Measurements from ENCODE around the gene ZNF275.

ZNF275 gene

DNA sequence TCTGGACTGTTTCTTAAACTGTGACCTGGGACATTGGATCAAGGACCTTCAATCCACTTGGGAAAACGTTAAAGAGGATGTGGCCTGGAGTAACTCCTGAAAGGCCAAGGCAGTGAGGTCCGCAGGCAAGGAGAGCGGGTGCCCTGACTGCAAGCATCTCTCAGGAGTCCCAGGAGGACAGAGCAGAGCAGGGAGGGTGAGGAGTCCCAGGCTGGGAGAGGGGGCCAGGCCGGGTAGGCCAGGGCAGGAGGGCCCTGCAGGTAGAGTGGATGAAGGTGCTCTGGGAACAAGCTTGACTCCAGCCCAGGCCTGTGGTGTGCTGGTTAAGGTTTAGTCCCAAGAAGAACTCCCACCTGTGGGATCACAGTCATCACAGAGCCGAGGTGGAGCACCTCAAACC lies 53.4 kb downstream of the ZNF275 start:
- TF ChIP-seq TAF1 (IDR thresholded peaks at IDR 0.05; ENCODE audit: borderline replicate concordance, insufficient read depth, low read length) (no peak), POLR2AphosphoS5 (IDR thresholded peaks at IDR 0.05; ENCODE audit: low read depth, low read length) (no peak), FOXP2 (optimal IDR thresholded peaks at IDR 0.05; ENCODE audit: borderline replicate concordance, extremely low read depth, extremely low read length, insufficient read depth) (no peak), SIN3A (IDR thresholded peaks at IDR 0.05; ENCODE audit: borderline replicate concordance, insufficient read depth, low read length) (no peak)
- TF ChIP-seq, protein P1, sequence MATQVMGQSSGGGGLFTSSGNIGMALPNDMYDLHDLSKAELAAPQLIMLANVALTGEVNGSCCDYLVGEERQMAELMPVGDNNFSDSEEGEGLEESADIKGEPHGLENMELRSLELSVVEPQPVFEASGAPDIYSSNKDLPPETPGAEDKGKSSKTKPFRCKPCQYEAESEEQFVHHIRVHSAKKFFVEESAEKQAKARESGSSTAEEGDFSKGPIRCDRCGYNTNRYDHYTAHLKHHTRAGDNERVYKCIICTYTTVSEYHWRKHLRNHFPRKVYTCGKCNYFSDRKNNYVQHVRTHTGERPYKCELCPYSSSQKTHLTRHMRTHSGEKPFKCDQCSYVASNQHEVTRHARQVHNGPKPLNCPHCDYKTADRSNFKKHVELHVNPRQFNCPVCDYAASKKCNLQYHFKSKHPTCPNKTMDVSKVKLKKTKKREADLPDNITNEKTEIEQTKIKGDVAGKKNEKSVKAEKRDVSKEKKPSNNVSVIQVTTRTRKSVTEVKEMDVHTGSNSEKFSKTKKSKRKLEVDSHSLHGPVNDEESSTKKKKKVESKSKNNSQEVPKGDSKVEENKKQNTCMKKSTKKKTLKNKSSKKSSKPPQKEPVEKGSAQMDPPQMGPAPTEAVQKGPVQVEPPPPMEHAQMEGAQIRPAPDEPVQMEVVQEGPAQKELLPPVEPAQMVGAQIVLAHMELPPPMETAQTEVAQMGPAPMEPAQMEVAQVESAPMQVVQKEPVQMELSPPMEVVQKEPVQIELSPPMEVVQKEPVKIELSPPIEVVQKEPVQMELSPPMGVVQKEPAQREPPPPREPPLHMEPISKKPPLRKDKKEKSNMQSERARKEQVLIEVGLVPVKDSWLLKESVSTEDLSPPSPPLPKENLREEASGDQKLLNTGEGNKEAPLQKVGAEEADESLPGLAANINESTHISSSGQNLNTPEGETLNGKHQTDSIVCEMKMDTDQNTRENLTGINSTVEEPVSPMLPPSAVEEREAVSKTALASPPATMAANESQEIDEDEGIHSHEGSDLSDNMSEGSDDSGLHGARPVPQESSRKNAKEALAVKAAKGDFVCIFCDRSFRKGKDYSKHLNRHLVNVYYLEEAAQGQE (IDR thresholded peaks at IDR 0.05; ENCODE audit: insufficient read depth in 1 of 2, low read depth in 2 of 2, low read length in 2 of 2): no peak

DNA sequence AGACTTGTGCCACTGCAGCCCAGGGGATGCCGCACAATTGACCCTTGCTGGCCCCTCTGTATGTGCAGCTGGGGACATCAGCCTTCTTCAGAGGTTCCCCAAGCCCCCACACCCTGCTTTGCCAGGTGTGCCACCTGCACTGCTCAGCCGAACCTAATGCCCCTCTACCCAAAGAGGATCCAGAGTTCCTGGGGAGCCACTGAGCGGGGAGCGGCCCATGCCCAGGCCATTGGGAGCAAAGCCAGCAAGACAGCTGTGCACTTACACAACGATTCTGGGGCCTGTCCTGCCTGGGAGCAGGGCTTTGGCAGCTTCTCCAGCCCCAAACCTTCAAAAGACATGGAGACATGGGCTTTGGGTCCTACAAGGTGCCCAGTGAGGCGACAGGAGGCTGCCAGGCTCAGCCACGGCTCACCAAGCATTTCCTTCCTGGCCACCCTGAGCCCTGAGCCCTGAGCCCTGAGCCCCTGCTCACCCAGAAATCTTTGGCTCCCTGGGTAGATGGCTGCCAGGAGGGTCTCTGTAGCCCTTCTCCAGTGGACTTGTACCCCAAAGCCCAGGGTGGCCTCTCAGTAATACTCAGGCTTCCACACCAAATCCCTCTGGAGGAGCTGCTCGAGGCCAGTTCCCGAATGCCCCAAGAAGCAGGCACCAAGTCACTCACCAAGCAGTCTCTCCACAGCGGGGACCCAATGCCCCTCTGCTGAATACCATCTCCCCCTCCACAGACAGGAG lies 54.2 kb downstream of the ZNF275 start:
- no peak for TF ChIP-seq FOXP2 (optimal IDR thresholded peaks at IDR 0.05; ENCODE audit: borderline replicate concordance, extremely low read depth, extremely low read length, insufficient read depth)

DNA sequence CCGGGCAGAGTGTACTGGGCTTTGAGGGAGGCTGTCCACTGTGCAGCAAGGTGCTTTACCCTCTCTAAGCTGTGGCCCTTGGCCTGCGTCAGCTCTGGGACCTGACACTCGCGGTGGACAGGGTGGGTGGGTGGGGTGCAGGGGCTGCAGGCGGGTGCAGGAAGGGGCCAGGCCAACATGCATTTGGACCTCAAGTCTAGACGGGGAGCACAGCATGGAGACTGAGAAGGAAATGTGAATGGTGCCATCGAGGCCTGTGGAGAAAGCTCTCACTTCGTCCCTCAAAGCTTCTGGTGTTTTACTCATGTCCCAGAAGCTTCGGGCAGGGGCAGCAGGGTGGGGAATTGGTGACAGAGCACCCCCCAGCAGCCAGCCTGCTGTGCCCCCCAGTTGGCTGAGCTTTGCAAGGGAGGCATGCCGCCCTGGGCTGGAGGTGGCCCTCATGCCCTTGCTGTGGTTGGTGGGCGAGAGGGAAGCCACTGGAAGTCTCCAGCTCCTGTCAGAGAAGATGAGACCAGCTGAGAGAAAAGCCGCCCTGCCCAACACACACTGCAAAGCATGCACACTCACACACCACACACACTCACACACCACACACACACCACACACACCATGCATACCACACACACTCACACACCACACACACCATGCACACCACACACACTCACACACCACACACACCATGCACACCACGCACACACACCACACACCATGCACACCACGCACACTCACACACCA lies 54.9 kb downstream of the ZNF275 start:
- no peak for TF ChIP-seq SIN3A (IDR thresholded peaks at IDR 0.05; ENCODE audit: borderline replicate concordance, insufficient read depth, low read length)
- TF ChIP-seq, protein P1 (IDR thresholded peaks at IDR 0.05; ENCODE audit: insufficient read depth in 1 of 2, low read depth in 2 of 2, low read length in 2 of 2): no peak
- no peak for TF ChIP-seq TAF1 (IDR thresholded peaks at IDR 0.05; ENCODE audit: borderline replicate concordance, insufficient read depth, low read length)

DNA sequence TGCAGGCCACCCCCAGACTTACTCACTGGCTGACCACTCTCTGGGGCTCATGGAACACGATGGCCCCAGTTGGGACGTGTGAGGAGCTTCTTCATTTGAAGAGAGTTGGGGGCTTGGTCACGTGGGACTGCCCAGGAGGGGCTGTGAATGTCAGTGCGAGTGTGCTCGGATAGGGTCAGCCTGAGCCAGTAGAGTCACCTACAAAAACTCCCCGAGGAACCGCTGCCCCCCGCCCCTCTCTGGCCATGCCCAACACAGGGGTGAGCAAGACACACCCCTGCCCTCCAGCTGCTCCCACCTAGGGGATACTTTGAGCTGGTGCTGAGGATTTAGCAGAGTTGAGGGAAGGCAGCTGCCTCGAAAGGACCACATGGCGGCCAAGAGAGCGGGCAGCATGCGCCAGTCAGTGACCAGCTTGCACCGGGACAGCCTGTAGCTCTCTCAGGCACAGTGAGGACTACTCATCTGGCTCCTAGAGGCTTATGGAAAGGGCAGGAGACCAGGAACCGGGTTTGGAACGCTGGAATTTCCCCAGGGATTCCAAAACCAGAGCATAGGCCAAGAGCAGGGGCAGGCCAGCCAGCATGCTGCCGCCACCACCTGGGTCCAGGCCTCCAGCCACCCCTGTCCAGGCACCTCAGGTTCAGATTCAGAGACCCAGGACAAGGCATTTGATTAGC lies 58.8 kb downstream of the ZNF275 start:
- TF ChIP-seq POLR2AphosphoS5 (IDR thresholded peaks at IDR 0.05; ENCODE audit: low read depth, low read length): no peak
- no peak for TF ChIP-seq SIN3A (IDR thresholded peaks at IDR 0.05; ENCODE audit: borderline replicate concordance, insufficient read depth, low read length)
- TF ChIP-seq TAF1 (IDR thresholded peaks at IDR 0.05; ENCODE audit: borderline replicate concordance, insufficient read depth, low read length): no peak
- TF ChIP-seq, protein P1 (IDR thresholded peaks at IDR 0.05; ENCODE audit: insufficient read depth in 1 of 2, low read depth in 2 of 2, low read length in 2 of 2): no peak
- TF ChIP-seq FOXP2 (optimal IDR thresholded peaks at IDR 0.05; ENCODE audit: borderline replicate concordance, extremely low read depth, extremely low read length, insufficient read depth): no peak

DNA sequence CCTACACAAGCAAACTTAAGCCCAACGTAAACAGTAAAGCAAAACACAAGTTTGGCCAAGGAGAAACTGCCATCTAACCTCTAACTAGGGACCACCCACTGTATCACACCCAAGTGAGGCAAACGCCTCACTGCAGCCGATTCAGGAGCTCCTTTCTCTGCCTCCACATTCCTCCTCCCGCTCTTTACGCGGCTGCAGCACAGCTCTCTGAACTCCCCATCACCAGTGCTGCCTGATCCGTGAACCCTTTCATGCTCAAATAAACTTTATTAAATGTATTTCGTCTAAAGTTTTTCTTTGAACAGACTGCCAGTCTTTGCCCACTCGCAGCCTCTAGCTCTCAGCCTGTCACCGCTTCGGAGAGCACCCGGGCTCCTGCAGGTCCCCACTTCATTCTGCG lies 60.7 kb downstream of the ZNF275 start:
- TF ChIP-seq FOXP2 (optimal IDR thresholded peaks at IDR 0.05; ENCODE audit: borderline replicate concordance, extremely low read depth, extremely low read length, insufficient read depth) (no peak), SIN3A (IDR thresholded peaks at IDR 0.05; ENCODE audit: borderline replicate concordance, insufficient read depth, low read length) (no peak), POLR2AphosphoS5 (IDR thresholded peaks at IDR 0.05; ENCODE audit: low read depth, low read length) (no peak), TAF1 (IDR thresholded peaks at IDR 0.05; ENCODE audit: borderline replicate concordance, insufficient read depth, low read length) (no peak)
- TF ChIP-seq, protein P1 (IDR thresholded peaks at IDR 0.05; ENCODE audit: insufficient read depth in 1 of 2, low read depth in 2 of 2, low read length in 2 of 2): no peak

Data from PFSK-1 (cell line).